ENCODE measurements around the gene KLHDC3. TPM values are rescaled to one million over a fixed set of nuclear protein-coding genes. Genes with fewer than 3 reads are reported as not detected.

The KLHDC3 gene
- total RNA-seq, 2 donors from 2014 or later, result 29.7 to 44.6 TPM

DNA sequence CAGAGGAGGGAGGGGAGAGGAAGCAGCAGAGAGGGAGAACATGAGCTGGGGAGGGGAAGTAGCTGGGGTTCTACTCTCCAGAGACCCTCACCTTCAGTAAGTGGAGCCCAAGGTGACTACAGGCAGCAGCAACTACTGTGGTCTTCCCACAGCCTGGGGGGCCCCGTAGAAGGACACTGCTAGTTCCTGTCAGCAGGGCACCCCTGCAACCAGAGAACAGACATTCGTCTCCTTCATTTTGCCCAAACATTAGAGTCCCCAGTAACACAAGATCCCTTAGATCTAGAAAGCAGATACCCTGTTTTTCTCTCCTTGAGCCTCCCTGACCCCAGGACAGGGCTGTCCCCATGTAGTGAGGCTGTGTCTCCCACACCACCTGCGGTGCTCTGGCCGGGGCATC is 45.3 kb upstream of the KLHDC3 start:
- ATAC-seq, result peak; percentile 15
- Histone ChIP-seq H3K9me3 (no peaks in the 10 kb centered on the region), H3K4me3 (no peak overlapping the region), H3K36me3 (replicated peaks in 1 of 2; ENCODE audit: insufficient read depth in 1 of 2, low read depth in 2 of 2) (peaks cover 7 to 12% of the 10 kb centered on the region in 2 donors), H3K27me3 (no peaks in the 10 kb centered on the region), H3K27ac (peak overlapping the region in 3 of 4 donors; percentile 23 to 53 (median 48)), H3K4me1 (peaks cover 28% of the 10 kb centered on the region)
- intact Hi-C loops (cut with DNase I), result no loop called here
- WGBS, 2 donors, result 74 to 81% methylated on average over 3 to 4 of the region's 4 CpGs
- peak in 2 of 4 donors; percentile 32 to 53 for DNase-seq
- TF ChIP-seq POLR2A (IDR thresholded peaks at IDR 0.05), result no peak
- TF ChIP-seq CTCF (IDR thresholded peaks at IDR 0.05), result no peak

- Histone ChIP-seq H3K27me3 (no peaks in the 10 kb centered on the region), H3K4me1 (peaks cover 22% of the 10 kb centered on the region), H3K4me3 (no peak overlapping the region), H3K9me3 (no peaks in the 10 kb centered on the region), H3K36me3 (replicated peaks in 1 of 2; ENCODE audit: insufficient read depth in 1 of 2, low read depth in 2 of 2) (peaks cover 5 to 7% of the 10 kb centered on the region in 2 donors), H3K27ac (peak overlapping the region in 3 of 4 donors; percentile 23 to 53 (median 48))
- WGBS, 2 donors, result 82 to 91% methylated on average over 2 of the region's 2 CpGs
- TF ChIP-seq POLR2A (IDR thresholded peaks at IDR 0.05) (peak in 1 of 3 donors; percentile 7), CTCF (IDR thresholded peaks at IDR 0.05) (no peak)
- DNase-seq (peak in 3 of 4 donors; percentile 27 to 68 (median 60)), ATAC-seq (peak; percentile 30)
- intact Hi-C loops (cut with DNase I), result no loop called here
Observed at GRCh38 chr6:42969431-42969830, 44.6 kb upstream of the KLHDC3 start.

DNA sequence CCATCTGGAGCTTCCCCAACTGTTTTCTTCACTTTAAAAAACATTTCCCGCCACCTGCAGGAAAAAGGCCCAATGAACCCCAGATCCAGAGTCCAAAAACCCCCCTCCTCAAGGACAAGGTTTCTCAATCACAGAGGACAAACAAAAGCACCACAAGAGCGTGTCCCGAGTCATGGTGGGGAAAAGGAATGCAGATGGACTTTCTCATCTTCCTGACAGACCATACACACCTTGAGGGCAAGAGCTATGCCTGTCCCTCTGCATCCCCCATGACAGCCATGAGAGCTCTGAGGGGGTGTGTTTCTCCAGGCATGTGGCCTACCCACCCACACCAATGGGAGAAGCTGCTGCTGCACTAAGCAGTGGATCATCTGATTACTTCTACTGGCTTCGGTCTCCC is 44.1 kb upstream of the KLHDC3 start:
- no peaks in the 10 kb centered on the region for H3K9me3 ChIP-seq
- H3K27ac ChIP-seq, result peak overlapping the region in 3 of 4 donors; percentile 4 to 53 (median 48)
- DNase-seq (peak in 1 of 4 donors; percentile 38), ATAC-seq (peak; percentile 0)
- peaks cover 2% of the 10 kb centered on the region in 2 donors for H3K36me3 ChIP-seq (replicated peaks in 1 of 2; ENCODE audit: insufficient read depth in 1 of 2, low read depth in 2 of 2)
- intact Hi-C loops (cut with DNase I), result no loop called here
- TF ChIP-seq CTCF (IDR thresholded peaks at IDR 0.05) (no peak), POLR2A (IDR thresholded peaks at IDR 0.05) (peak in 1 of 3 donors; percentile 59)
- H3K4me1 ChIP-seq, result peaks cover 20% of the 10 kb centered on the region
- no peak overlapping the region for H3K4me3 ChIP-seq
- no peaks in the 10 kb centered on the region for H3K27me3 ChIP-seq
- WGBS, 2 donors, result 63 to 74% methylated on average over 4 of the region's 4 CpGs

GRCh38 chr6:42970871-42971612 is 43.0 kb upstream of the KLHDC3 start:
- whole genome bisulfite sequencing, 2 donors, result 69 to 73% methylated on average over 4 of the region's 4 CpGs
- Histone ChIP-seq H3K36me3 (replicated peaks in 1 of 2; ENCODE audit: insufficient read depth in 1 of 2, low read depth in 2 of 2) (no peaks in the 10 kb centered on the region), H3K27me3 (no peaks in the 10 kb centered on the region), H3K4me3 (no peak overlapping the region), H3K9me3 (no peaks in the 10 kb centered on the region), H3K4me1 (peaks cover 20% of the 10 kb centered on the region), H3K27ac (peak overlapping the region; percentile 16 to 67 (median 24))
- peak in 1 of 3 donors; percentile 16 for TF ChIP-seq POLR2A (IDR thresholded peaks at IDR 0.05)
- TF ChIP-seq CTCF (IDR thresholded peaks at IDR 0.05), result no peak
- ATAC-seq (no peak), DNase-seq (no peak)
- intact Hi-C loops (cut with DNase I), result no loop called here

Data from body of pancreas (tissue), 4 donors.